ENCODE results near the gene PPP4R2.
"Not testable (repeated sequence)": the region's sequence is repeated elsewhere in the genome, so short reads cannot be mapped to it uniquely, and the experiment has no call there.

Gene PPP4R2

GRCh38 chr3:72982609-72983366 lies 13.8 kb upstream of the PPP4R2 start:
- H3K27ac ChIP-seq (ENCODE audit: low read length), result no peak overlapping the region
- H3K9me3 ChIP-seq (ENCODE audit: control insufficient read depth, low read depth, low read length), result no peaks in the 10 kb centered on the region
- no peaks in the 10 kb centered on the region for H3K36me3 ChIP-seq (ENCODE audit: control insufficient read depth, low read depth, low read length)
- no peak overlapping the region for H3K9ac ChIP-seq (ENCODE audit: low read length)
- no peak overlapping the region for H3K4me3 ChIP-seq (ENCODE audit: low read length)
- no peaks in the 10 kb centered on the region for H3K4me1 ChIP-seq (ENCODE audit: control insufficient read depth, low read depth, low read length)
- no peaks in the 10 kb centered on the region for H3K27me3 ChIP-seq (ENCODE audit: control insufficient read depth, insufficient read depth, low read length)

DNA sequence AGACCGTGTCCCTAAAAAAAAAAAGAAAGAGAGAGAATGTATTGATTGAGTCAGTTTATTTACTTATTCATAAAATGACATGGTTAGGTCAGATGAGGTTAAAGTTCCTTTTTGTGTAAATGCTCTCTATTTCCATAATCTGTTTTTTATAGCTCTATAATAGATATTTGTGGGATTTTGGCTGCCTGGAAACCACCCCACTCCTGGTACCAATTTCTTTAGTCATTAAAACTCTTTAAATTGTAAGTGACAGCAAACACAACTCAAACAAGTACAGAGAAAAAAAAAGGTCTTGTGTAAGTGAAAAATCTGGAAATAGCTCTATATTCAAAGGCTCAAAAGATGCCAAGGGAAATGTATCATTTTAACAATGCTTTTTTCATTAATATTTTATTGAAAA lies 11.0 kb upstream of the PPP4R2 start:
- no peaks in the 10 kb centered on the region for H3K9me3 ChIP-seq (ENCODE audit: control insufficient read depth, low read depth, low read length)
- no peaks in the 10 kb centered on the region for H3K27me3 ChIP-seq (ENCODE audit: control insufficient read depth, insufficient read depth, low read length)
- H3K36me3 ChIP-seq (ENCODE audit: control insufficient read depth, low read depth, low read length), result no peaks in the 10 kb centered on the region
- H3K4me1 ChIP-seq (ENCODE audit: control insufficient read depth, low read depth, low read length), result no peaks in the 10 kb centered on the region
- no peak overlapping the region for H3K9ac ChIP-seq (ENCODE audit: low read length)
- no peak overlapping the region for H3K4me3 ChIP-seq (ENCODE audit: low read length)
- no peak overlapping the region for H3K27ac ChIP-seq (ENCODE audit: low read length)

DNA sequence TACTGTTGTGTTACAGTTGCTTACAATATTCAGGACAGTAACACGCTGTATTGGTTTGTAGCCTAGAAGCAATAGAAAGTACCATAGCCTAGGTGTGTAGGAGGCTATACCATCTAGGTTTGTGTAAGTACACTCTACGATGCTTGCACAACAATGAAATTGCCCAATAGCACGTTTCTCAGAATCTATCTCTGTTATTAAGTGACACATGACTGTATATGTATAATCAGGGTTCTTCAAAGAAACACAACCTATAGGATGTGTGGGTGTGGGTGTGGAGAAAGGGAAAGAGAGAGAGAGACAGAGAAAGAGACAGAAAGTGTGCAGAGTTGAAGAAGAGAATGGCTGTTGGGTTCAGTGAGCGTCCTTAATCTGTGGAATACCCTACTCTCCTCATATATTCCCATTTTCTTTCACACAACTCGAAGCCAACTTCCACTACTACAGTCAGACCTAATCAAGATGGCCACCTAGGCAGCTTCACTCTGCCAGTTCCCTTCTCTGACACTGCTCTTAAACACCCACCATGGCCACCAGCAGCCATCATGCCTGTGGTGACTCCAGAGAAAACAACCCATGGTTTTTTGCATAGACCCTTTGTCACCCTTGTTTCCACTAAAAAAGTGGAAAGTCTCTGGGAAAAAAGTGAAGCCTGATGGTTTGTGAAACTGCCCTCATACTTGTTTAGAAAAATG lies 5.8 kb upstream of the PPP4R2 start:
- no peaks in the 10 kb centered on the region for H3K36me3 ChIP-seq (ENCODE audit: control insufficient read depth, low read depth, low read length)
- no peaks in the 10 kb centered on the region for H3K9me3 ChIP-seq (ENCODE audit: control insufficient read depth, low read depth, low read length)
- H3K27me3 ChIP-seq (ENCODE audit: control insufficient read depth, insufficient read depth, low read length), result no peaks in the 10 kb centered on the region
- H3K4me1 ChIP-seq (ENCODE audit: control insufficient read depth, low read depth, low read length), result no peaks in the 10 kb centered on the region
- no peak overlapping the region for H3K9ac ChIP-seq (ENCODE audit: low read length)
- no peak overlapping the region for H3K4me3 ChIP-seq (ENCODE audit: low read length)
- H3K27ac ChIP-seq (ENCODE audit: low read length), result no peak overlapping the region

GRCh38 chr3:72991522-72991921 lies 5.1 kb upstream of the PPP4R2 start:
- H3K27ac ChIP-seq (ENCODE audit: low read length), result no peak overlapping the region

DNA sequence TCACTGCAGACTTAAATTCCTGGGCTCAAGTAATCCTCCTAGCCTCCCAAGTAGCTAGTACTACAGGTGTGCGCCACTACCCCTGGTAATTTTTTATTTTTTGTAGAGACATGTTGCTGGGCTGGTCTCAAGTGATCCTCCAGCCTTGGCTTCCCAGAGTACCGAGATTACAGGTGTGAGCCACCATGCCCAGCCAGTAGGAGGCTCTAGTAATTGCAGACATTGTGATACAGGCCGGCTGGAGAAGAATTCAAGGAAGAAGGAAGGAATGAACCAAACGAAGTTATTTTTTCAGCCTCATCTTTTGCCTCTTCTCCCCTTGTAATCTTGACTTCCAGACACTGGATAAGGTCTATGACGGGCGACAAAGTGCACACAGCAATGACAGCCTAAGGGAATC lies 3.2 kb upstream of the PPP4R2 start:
- no peak overlapping the region for H3K4me3 ChIP-seq (ENCODE audit: low read length)
- H3K27ac ChIP-seq (ENCODE audit: low read length), result no peak overlapping the region
- no peaks in the 10 kb centered on the region for H3K9me3 ChIP-seq (ENCODE audit: control insufficient read depth, low read depth, low read length)
- no peak overlapping the region for H3K9ac ChIP-seq (ENCODE audit: low read length)
- H3K36me3 ChIP-seq (ENCODE audit: control insufficient read depth, low read depth, low read length), result peaks cover 1% of the 10 kb centered on the region
- no peaks in the 10 kb centered on the region for H3K27me3 ChIP-seq (ENCODE audit: control insufficient read depth, insufficient read depth, low read length)
- no peaks in the 10 kb centered on the region for H3K4me1 ChIP-seq (ENCODE audit: control insufficient read depth, low read depth, low read length)

More at GRCh38 chr3:72991522-72991921, 5.1 kb upstream of the PPP4R2 start:
- no peak overlapping the region for H3K9ac ChIP-seq (ENCODE audit: low read length)
- no peaks in the 10 kb centered on the region for H3K27me3 ChIP-seq (ENCODE audit: control insufficient read depth, insufficient read depth, low read length)
- no peaks in the 10 kb centered on the region for H3K4me1 ChIP-seq (ENCODE audit: control insufficient read depth, low read depth, low read length)
- H3K9me3 ChIP-seq (ENCODE audit: control insufficient read depth, low read depth, low read length), result no peaks in the 10 kb centered on the region
- H3K4me3 ChIP-seq (ENCODE audit: low read length), result no peak overlapping the region
- H3K36me3 ChIP-seq (ENCODE audit: control insufficient read depth, low read depth, low read length), result no peaks in the 10 kb centered on the region

- Histone ChIP-seq H3K27me3 (ENCODE audit: control insufficient read depth, insufficient read depth, low read length) (no peaks in the 10 kb centered on the region), H3K4me3 (ENCODE audit: low read length) (no peak overlapping the region)
Measured at GRCh38 chr3:72995337-72995736, 1.3 kb upstream of the PPP4R2 start.

GRCh38 chr3:72996121-72996472 lies 514 bp upstream of the PPP4R2 start:
- Histone ChIP-seq H3K4me1 (ENCODE audit: control insufficient read depth, low read depth, low read length) (peaks cover 7% of the 10 kb centered on the region), H3K9ac (ENCODE audit: low read length) (peak overlapping the region; percentile 97), H3K27me3 (ENCODE audit: control insufficient read depth, insufficient read depth, low read length) (no peaks in the 10 kb centered on the region), H3K4me3 (ENCODE audit: low read length) (peak overlapping the region; percentile 98), H3K9me3 (ENCODE audit: control insufficient read depth, low read depth, low read length) (no peaks in the 10 kb centered on the region), H3K36me3 (ENCODE audit: control insufficient read depth, low read depth, low read length) (peaks cover 26% of the 10 kb centered on the region), H3K27ac (ENCODE audit: low read length) (peak overlapping the region; percentile 21)

More at GRCh38 chr3:72995337-72995736, 1.3 kb upstream of the PPP4R2 start:
- Histone ChIP-seq H3K36me3 (ENCODE audit: control insufficient read depth, low read depth, low read length) (peaks cover 20% of the 10 kb centered on the region), H3K9me3 (ENCODE audit: control insufficient read depth, low read depth, low read length) (no peaks in the 10 kb centered on the region), H3K27ac (ENCODE audit: low read length) (no peak overlapping the region), H3K9ac (ENCODE audit: low read length) (no peak overlapping the region), H3K4me1 (ENCODE audit: control insufficient read depth, low read depth, low read length) (peaks cover 7% of the 10 kb centered on the region)

DNA sequence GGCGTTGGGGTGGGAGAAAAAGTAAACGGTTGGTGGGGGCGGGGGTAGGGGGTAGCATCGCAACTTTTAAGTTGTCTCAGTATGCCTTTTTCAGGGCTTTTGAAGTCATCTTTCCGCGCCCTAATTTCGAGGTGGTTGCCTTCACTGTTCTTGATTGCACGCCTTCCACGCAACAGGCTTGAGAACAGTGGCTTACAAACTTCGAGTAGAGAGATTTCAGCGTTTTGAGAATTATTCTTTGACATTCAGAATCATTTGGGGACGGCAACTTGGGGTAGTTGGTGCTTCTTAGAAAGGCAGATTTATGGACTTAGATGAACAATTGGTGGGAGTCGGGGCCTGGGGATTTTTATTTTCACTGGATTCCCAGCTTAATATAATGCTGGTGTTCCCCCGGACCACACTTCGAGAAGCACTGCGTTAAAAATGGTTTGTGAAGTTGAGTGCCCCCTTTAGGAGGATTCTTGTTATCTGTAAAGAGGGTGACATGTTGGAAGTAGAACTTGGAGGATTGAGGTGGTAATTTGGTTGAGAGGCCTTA lies 880 bp downstream of the PPP4R2 start:
- Histone ChIP-seq H3K36me3 (ENCODE audit: control insufficient read depth, low read depth, low read length) (peaks cover 32% of the 10 kb centered on the region), H3K27me3 (ENCODE audit: control insufficient read depth, insufficient read depth, low read length) (no peaks in the 10 kb centered on the region), H3K4me3 (ENCODE audit: low read length) (peak overlapping the region; percentile 98), H3K27ac (ENCODE audit: low read length) (peak overlapping the region; percentile 90), H3K9ac (ENCODE audit: low read length) (peak overlapping the region; percentile 97), H3K4me1 (ENCODE audit: control insufficient read depth, low read depth, low read length) (peaks cover 7% of the 10 kb centered on the region), H3K9me3 (ENCODE audit: control insufficient read depth, low read depth, low read length) (no peaks in the 10 kb centered on the region)

- Histone ChIP-seq H3K36me3 (ENCODE audit: control insufficient read depth, low read depth, low read length) (peaks cover 32% of the 10 kb centered on the region), H3K9ac (ENCODE audit: low read length) (peak overlapping the region; percentile 97), H3K27ac (ENCODE audit: low read length) (no peak overlapping the region), H3K4me3 (ENCODE audit: low read length) (peak overlapping the region; percentile 98), H3K9me3 (ENCODE audit: control insufficient read depth, low read depth, low read length) (no peaks in the 10 kb centered on the region), H3K4me1 (ENCODE audit: control insufficient read depth, low read depth, low read length) (peaks cover 7% of the 10 kb centered on the region), H3K27me3 (ENCODE audit: control insufficient read depth, insufficient read depth, low read length) (no peaks in the 10 kb centered on the region)
Measured at GRCh38 chr3:72998466-72998865, 1.9 kb downstream of the PPP4R2 start.

GRCh38 chr3:72999951-73000350 lies 3.3 kb downstream of the PPP4R2 start:
- H3K9me3 ChIP-seq (ENCODE audit: control insufficient read depth, low read depth, low read length), result no peaks in the 10 kb centered on the region
- peak overlapping the region; percentile 11 for H3K4me3 ChIP-seq (ENCODE audit: low read length)
- no peaks in the 10 kb centered on the region for H3K27me3 ChIP-seq (ENCODE audit: control insufficient read depth, insufficient read depth, low read length)
- peaks cover 7% of the 10 kb centered on the region for H3K4me1 ChIP-seq (ENCODE audit: control insufficient read depth, low read depth, low read length)
- peaks cover 32% of the 10 kb centered on the region for H3K36me3 ChIP-seq (ENCODE audit: control insufficient read depth, low read depth, low read length)
- no peak overlapping the region for H3K9ac ChIP-seq (ENCODE audit: low read length)
- H3K27ac ChIP-seq (ENCODE audit: low read length), result no peak overlapping the region

- not testable (repeated sequence) for H3K4me1 ChIP-seq (ENCODE audit: control insufficient read depth, low read depth, low read length); H3K9ac ChIP-seq (ENCODE audit: low read length); H3K27me3 ChIP-seq (ENCODE audit: control insufficient read depth, insufficient read depth, low read length); H3K9me3 ChIP-seq (ENCODE audit: control insufficient read depth, low read depth, low read length); H3K4me3 ChIP-seq (ENCODE audit: low read length); H3K27ac ChIP-seq (ENCODE audit: low read length)
- H3K36me3 ChIP-seq (ENCODE audit: control insufficient read depth, low read depth, low read length), result peaks cover 50% of the 10 kb centered on the region
Measured at GRCh38 chr3:73003050-73003449, 6.4 kb downstream of the PPP4R2 start.
